SK-N-SH (cell line): ENCODE results near the gene MORN3. TPM values are rescaled to one million over a fixed set of nuclear protein-coding genes. Genes with fewer than 3 reads are reported as not detected.
A peak's percentile ranks its signal among the peaks of the same experiment; 100 is the strongest.

ENCODE experiments used
- CTCF ChIA-PET: fragments of 300-600, 350-600 bp; formaldehyde crosslinking; extraction: SDS; loops from one replicate; lab custom pipeline; 2021; lab: Yijun Ruan, JAX
- POLR2A ChIA-PET: fragments of 350-600 bp; sonication (Branson Sonifier 250); formaldehyde crosslinking; extraction: SDS; loops from one replicate; lab custom pipeline; 2020; ENCODE audit warnings: antibody characterized with exemption, inconsistent platforms; lab: Yijun Ruan, JAX
- DNase-seq: peaks from one replicate; pipeline ENCODE4 v3.0.0; 2012
- H2AFZ ChIP-seq: fragments of 200-600 bp; sonication (generic); 2 replicates; pipeline ENCODE4 v1.8.1; 2016; ENCODE audit warnings: antibody characterized with exemption, mild to moderate bottlenecking, low read depth
- H3F3A ChIP-seq: fragments of 200-600 bp; sonication (generic); replicated peaks from 2 replicates; pipeline ENCODE3; 2016; ENCODE audit warnings: antibody characterized with exemption, mild to moderate bottlenecking; ENCODE audit not compliant: insufficient read depth
- H3K27ac ChIP-seq, 2 experiments: fragments of 200-500 bp in 1 of 2; fragments of 200-600 bp in 1 of 2; sonication (Bioruptor generic) in 1 of 2; sonication (generic), shearing (Covaris generic) in 1 of 2; 2 replicates each; pipeline versions ENCODE4 v1.5.1 to v1.6.1; 2014 to 2016; ENCODE audit warnings: low read depth in 2 of 2, inconsistent platforms in 1 of 2, low read length in 1 of 2, mild to moderate bottlenecking in 1 of 2, mixed read lengths in 1 of 2
- H3K27me3 ChIP-seq: fragments of 200-600 bp; sonication (generic), shearing (Covaris generic); 2 replicates; pipeline ENCODE4 v1.6.1; 2016; ENCODE audit warnings: mixed run types; ENCODE audit not compliant: insufficient read depth
- H3K36me3 ChIP-seq, 2 experiments: fragments of 200-500 bp in 1 of 2; fragments of 200-600 bp in 1 of 2; sonication (Bioruptor generic) in 1 of 2; sonication (generic) in 1 of 2; replicated peaks in 1 of 2; 2 replicates each; pipeline versions ENCODE3 to v1.5.1; 2014 to 2016; ENCODE audit warnings: low read length in 1 of 2, mild to moderate bottlenecking in 1 of 2; ENCODE audit not compliant: insufficient read depth in 2 of 2, control insufficient read depth in 1 of 2
- H3K4me1 ChIP-seq, 2 experiments: fragments of 200-500 bp in 1 of 2; fragments of 200-600 bp in 1 of 2; sonication (Bioruptor generic) in 1 of 2; sonication (generic), shearing (Covaris generic) in 1 of 2; 2 replicates each; pipeline versions ENCODE4 v1.5.1 to v1.6.1; 2014 to 2016; ENCODE audit warnings: low read depth in 1 of 2, low read length in 1 of 2, mixed run types in 1 of 2; ENCODE audit not compliant: insufficient read depth in 2 of 2, control insufficient read depth in 1 of 2
- H3K4me2 ChIP-seq: fragments of 200-600 bp; sonication (generic), shearing (Covaris generic); 2 replicates; pipeline ENCODE4 v1.6.1; 2017; ENCODE audit warnings: mixed run types
- H3K4me3 ChIP-seq, 2 experiments: fragments of 200-500 bp in 1 of 2; fragments of 200-600 bp in 1 of 2; sonication (Bioruptor generic) in 1 of 2; sonication (generic), shearing (Covaris generic) in 1 of 2; 2 replicates each; pipeline versions ENCODE4 v1.5.1 to v1.8.1; 2014 to 2016; ENCODE audit warnings: low read depth in 2 of 2, inconsistent platforms in 1 of 2, low read length in 1 of 2, mild to moderate bottlenecking in 1 of 2, mixed read lengths in 1 of 2, moderate library complexity in 1 of 2
- H3K79me2 ChIP-seq: fragments of 200-600 bp; sonication (generic); 2 replicates; pipeline ENCODE4 v1.8.1; 2017; ENCODE audit warnings: mild to moderate bottlenecking; ENCODE audit not compliant: insufficient read depth
- H3K9ac ChIP-seq: fragments of 200-600 bp; sonication (generic); 2 replicates; pipeline ENCODE4 v1.6.1; 2017; ENCODE audit warnings: mixed run types
- H3K9me2 ChIP-seq: fragments of 200-600 bp; sonication (generic); 2 replicates; pipeline ENCODE4 v1.6.1; 2017; ENCODE audit warnings: mixed run types
- H3K9me3 ChIP-seq: fragments of 200-600 bp; sonication (generic); 2 replicates; pipeline ENCODE4 v1.6.1; 2017; ENCODE audit warnings: mixed run types, mild to moderate bottlenecking, moderate library complexity
- H4K20me1 ChIP-seq: fragments of 200-600 bp; sonication (generic); 2 replicates; pipeline ENCODE4 v1.6.1; 2017; ENCODE audit warnings: mild to moderate bottlenecking, mixed run types; ENCODE audit not compliant: insufficient read depth
- EP300 ChIP-seq, 2 experiments: IDR thresholded peaks; 2 replicates each; pipeline versions ENCODE4 v1.4.0 to v1.6.1; 2012; ENCODE audit warnings: borderline replicate concordance in 1 of 2, low read depth in 1 of 2, low read length in 1 of 2
- EZH2phosphoT487 ChIP-seq: fragments of 200-600 bp; sonication (generic); IDR thresholded peaks from 2 replicates; pipeline ENCODE4 v1.6.1; 2017; ENCODE audit warnings: low read depth, mixed run types, mild to moderate bottlenecking, antibody characterized with exemption, moderate library complexity, borderline replicate concordance
- FOSL2 ChIP-seq: IDR thresholded peaks from 2 replicates; pipeline ENCODE4 v1.4.0; 2012; ENCODE audit warnings: low read depth, mild to moderate bottlenecking, moderate library complexity, borderline replicate concordance
- GABPA ChIP-seq: IDR thresholded peaks from 2 replicates; pipeline ENCODE4 v1.4.0; 2012; ENCODE audit warnings: low read depth, mild to moderate bottlenecking
- IRF3 ChIP-seq: fragments of 150-350 bp; IDR thresholded peaks from 2 replicates; pipeline ENCODE4 v1.6.1; 2016; ENCODE audit warnings: mild to moderate bottlenecking, low read depth, low read length
- JUND ChIP-seq: IDR thresholded peaks from 2 replicates; pipeline ENCODE4 v1.4.0; 2012
- NFIC ChIP-seq: IDR thresholded peaks from 2 replicates; pipeline ENCODE4 v1.4.0; 2012; ENCODE audit warnings: borderline replicate concordance
- NRF1 ChIP-seq: IDR thresholded peaks from 2 replicates; pipeline ENCODE4 v1.6.1; 2012; ENCODE audit warnings: low read depth, mild to moderate bottlenecking, low read length
- RFX5 ChIP-seq: IDR thresholded peaks from 2 replicates; pipeline ENCODE4 v1.6.1; 2012; ENCODE audit warnings: mild to moderate bottlenecking, improper control_type of control experiment, low read length
- RXRA ChIP-seq: IDR thresholded peaks from 2 replicates; pipeline ENCODE4 v1.4.0; 2012; ENCODE audit warnings: low read depth, mild to moderate bottlenecking, borderline replicate concordance
- TAF1 ChIP-seq: IDR thresholded peaks from 2 replicates; pipeline ENCODE4 v1.6.1; 2012; ENCODE audit warnings: low read depth, mild to moderate bottlenecking, low read length, moderate library complexity, borderline replicate concordance
- TCF12 ChIP-seq: IDR thresholded peaks from 2 replicates; pipeline ENCODE4 v1.4.0; 2012
- TEAD4 ChIP-seq: IDR thresholded peaks from 2 replicates; pipeline ENCODE4 v1.4.0; 2012; ENCODE audit warnings: mild to moderate bottlenecking, borderline replicate concordance; ENCODE audit not compliant: insufficient read depth
- USF1 ChIP-seq: IDR thresholded peaks from 2 replicates; pipeline ENCODE4 v1.4.0; 2012; ENCODE audit warnings: low read depth, borderline replicate concordance
- ZBTB33 ChIP-seq: IDR thresholded peaks from 2 replicates; pipeline ENCODE4 v1.4.0; 2012; ENCODE audit warnings: low read depth, borderline replicate concordance
- WGBS: methylation state at CpG from one replicate; pipeline ENCODE4 v1.1.6; 2017; ENCODE audit warnings: low lambda C conversion rate; 5-methylcytosine and 5-hydroxymethylcytosine counted together
- polyA plus RNA-seq, 3 experiments: library from polyadenylated mRNA; depleted of rRNA; stranded (reverse); fragments of >200 nt; gene quantifications; 2 replicates each; pipeline ENCODE4 v1.2.3, GENCODE V29; 2012
- TF ChIP-seq, protein P1 (sequence below): fragments of 200-600 bp; sonication (generic); IDR thresholded peaks from 2 replicates; pipeline ENCODE4 v1.6.1; 2017; ENCODE audit warnings: antibody characterized with exemption, mild to moderate bottlenecking, moderate library complexity
- TF ChIP-seq, protein P2 (sequence below): IDR thresholded peaks from 2 replicates; pipeline ENCODE4 v1.4.0; 2012; ENCODE audit warnings: low read depth
- TF ChIP-seq, protein P3 (sequence below): IDR thresholded peaks from 2 replicates; pipeline ENCODE4; 2012

Gene MORN3
- polyA plus RNA-seq, 1 of the 3 experiments (the other 2 are of a cell fraction) = 2.7 TPM

DNA sequence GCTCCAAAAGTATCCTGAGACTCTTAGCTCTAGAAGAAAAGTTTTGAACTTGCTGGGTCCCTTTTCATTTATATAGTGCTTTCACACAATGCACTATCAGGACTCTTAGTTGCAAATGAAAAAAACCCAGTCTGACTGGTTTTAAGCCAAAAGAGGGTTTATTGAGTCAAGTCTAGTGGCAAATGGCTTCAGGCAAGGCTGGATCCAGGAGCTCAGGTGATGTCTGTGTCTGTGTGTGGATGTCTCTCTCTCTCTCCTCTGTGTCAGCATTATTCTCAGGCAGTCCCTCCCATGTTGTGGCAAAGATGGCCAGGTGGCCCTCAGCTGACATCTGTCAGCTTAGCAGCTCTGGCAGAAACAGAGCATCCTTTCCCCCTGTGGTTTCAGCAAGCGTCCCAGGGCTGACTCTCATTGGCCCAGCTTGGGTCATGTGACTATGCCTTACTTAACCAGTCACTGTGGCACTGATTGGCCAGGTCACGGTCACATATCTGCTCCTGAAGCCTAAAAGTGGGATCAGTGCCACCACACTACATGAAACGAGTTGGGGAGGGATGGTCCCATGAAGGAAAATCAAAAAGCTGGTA lies 49.3 kb upstream of the MORN3 start:
- Histone ChIP-seq H3F3A (peaks cover 7% of the 10 kb centered on the region), H3K9ac (no peak overlapping the region), H3K9me3 (no peaks in the 10 kb centered on the region), H4K20me1 (no peaks in the 10 kb centered on the region), H3K4me3 (no peak overlapping the region), H3K4me2 (no peak overlapping the region), H3K36me3 (no peaks in the 10 kb centered on the region), H3K27me3 (no peaks in the 10 kb centered on the region), H3K27ac (no peak overlapping the region; a peak in 1 of 4 replicates), H3K4me1 (peaks cover 2 to 9% of the 10 kb centered on the region in 2 experiments; a peak in 2 of 4 replicates), H3K9me2 (no peaks in the 10 kb centered on the region), H3K79me2 (peaks cover 76% of the 10 kb centered on the region), H2AFZ (no peak overlapping the region)
- POLR2A ChIA-PET = no interaction called here
- 98% methylated on average over 3 of the region's 3 CpGs for WGBS
- TF ChIP-seq TCF12 (no peak), USF1 (peak; percentile 49; the same call in 1 of the 2 replicates), NRF1 (no peak), RXRA (no peak)
- TF ChIP-seq, protein P1, sequence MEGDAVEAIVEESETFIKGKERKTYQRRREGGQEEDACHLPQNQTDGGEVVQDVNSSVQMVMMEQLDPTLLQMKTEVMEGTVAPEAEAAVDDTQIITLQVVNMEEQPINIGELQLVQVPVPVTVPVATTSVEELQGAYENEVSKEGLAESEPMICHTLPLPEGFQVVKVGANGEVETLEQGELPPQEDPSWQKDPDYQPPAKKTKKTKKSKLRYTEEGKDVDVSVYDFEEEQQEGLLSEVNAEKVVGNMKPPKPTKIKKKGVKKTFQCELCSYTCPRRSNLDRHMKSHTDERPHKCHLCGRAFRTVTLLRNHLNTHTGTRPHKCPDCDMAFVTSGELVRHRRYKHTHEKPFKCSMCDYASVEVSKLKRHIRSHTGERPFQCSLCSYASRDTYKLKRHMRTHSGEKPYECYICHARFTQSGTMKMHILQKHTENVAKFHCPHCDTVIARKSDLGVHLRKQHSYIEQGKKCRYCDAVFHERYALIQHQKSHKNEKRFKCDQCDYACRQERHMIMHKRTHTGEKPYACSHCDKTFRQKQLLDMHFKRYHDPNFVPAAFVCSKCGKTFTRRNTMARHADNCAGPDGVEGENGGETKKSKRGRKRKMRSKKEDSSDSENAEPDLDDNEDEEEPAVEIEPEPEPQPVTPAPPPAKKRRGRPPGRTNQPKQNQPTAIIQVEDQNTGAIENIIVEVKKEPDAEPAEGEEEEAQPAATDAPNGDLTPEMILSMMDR = no peak
- no peak for DNase-seq
- CTCF ChIA-PET = interaction anchor here (0.9 to 5.3 kb wide), 7 partner anchors 21 to 93 kb away, joined by 3 to 34 read pairs (median 4); partner anchors contain the start of gene RHOF

DNA sequence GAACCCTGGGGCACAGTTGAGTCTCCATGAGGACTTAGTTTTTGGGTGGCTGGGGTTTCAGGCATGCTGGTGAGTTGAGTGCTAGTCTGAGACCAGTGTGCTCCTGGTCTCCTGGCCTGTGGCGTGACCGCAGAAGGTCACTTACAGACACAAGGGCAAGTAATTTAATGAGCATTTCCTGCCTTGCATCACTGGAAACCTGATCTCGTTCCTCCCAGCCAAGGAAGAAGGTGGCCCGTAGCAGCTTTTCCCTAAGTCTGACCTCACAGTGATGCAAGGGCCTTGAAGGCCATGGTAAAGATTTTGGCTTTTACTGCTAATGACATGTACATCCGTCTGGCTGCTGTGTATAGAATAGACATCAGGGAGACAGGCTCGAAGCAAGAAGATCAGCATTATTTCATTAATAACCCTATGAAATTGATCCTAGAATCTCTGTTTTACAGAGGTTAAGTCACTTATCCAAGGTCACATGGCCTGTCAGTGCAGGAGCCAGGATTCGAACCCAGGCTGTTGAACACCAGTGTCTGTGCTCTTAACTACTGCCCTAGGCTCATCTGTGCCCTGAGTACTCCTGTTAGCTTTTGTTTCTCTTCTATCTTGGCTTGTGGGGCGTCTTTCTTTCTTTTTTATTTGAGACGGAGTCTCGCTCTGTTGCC lies 47.7 kb upstream of the MORN3 start:
- POLR2A ChIA-PET = no interaction called here
- Histone ChIP-seq H3K4me2 (peak overlapping the region; percentile 54), H3K79me2 (peaks cover 69% of the 10 kb centered on the region)
- TF ChIP-seq FOSL2 = peak; percentile 46; the same call in 1 of the 2 replicates
- no peak for TF ChIP-seq ZBTB33
- peak; percentile 16; the same call in 1 of the 2 replicates for TF ChIP-seq TEAD4
- 0 out of 2 replicates have a peak, but pooled peaks have one; percentile 38 for TF ChIP-seq JUND
- TF ChIP-seq RXRA = peak; percentile 71; the same call in 1 of the 2 replicates
- TF ChIP-seq IRF3 = no peak
- TF ChIP-seq, protein P2, sequence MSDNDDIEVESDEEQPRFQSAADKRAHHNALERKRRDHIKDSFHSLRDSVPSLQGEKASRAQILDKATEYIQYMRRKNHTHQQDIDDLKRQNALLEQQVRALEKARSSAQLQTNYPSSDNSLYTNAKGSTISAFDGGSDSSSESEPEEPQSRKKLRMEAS = peak; percentile 70; the same call in 1 of the 2 replicates
- no peak for TF ChIP-seq TAF1
- TF ChIP-seq, protein P3, sequence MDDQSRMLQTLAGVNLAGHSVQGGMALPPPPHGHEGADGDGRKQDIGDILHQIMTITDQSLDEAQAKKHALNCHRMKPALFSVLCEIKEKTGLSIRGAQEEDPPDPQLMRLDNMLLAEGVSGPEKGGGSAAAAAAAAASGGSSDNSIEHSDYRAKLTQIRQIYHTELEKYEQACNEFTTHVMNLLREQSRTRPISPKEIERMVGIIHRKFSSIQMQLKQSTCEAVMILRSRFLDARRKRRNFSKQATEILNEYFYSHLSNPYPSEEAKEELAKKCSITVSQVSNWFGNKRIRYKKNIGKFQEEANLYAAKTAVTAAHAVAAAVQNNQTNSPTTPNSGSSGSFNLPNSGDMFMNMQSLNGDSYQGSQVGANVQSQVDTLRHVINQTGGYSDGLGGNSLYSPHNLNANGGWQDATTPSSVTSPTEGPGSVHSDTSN = peak; percentile 62
- peak; percentile 51; the same call in 1 of the 2 replicates for TF ChIP-seq NFIC
- no peak; the same call in 1 of the 2 replicates for TF ChIP-seq GABPA
- TF ChIP-seq EZH2phosphoT487 = no peak
- peak in 1 of 2 experiments; percentile 47; a peak in 1 of 4 replicates for TF ChIP-seq EP300 (IDR thresholded peaks at IDR 0.05; ENCODE audit: borderline replicate concordance in 1 of 2, low read depth in 1 of 2, low read length in 1 of 2)
- no peak for TF ChIP-seq RFX5

More for the DNA sequence above, 47.7 kb upstream of the MORN3 start:
- Histone ChIP-seq H3K4me1 (peaks cover 8 to 9% of the 10 kb centered on the region in 2 experiments; a peak in 2 of 4 replicates), H3F3A (peaks cover 8% of the 10 kb centered on the region), H3K9me2 (no peaks in the 10 kb centered on the region), H3K36me3 (no peaks in the 10 kb centered on the region), H3K27ac (peak overlapping the region; percentile 29 to 69; a peak in 3 of 4 replicates), H3K9ac (0 out of 2 replicates have a peak overlapping the region, but pooled peaks have one; percentile 5), H4K20me1 (no peaks in the 10 kb centered on the region), H2AFZ (no peak overlapping the region), H3K9me3 (no peaks in the 10 kb centered on the region), H3K27me3 (no peaks in the 10 kb centered on the region), H3K4me3 (no peak overlapping the region)
- WGBS = 63% methylated on average over 8 of the region's 10 CpGs
- DNase-seq = no peak
- CTCF ChIA-PET = interaction anchor here (1.0 to 5.3 kb wide), 4 partner anchors 48 to 171 kb away, joined by 3 to 34 read pairs (median 4); partner anchors contain the start of genes PSMD9 and RHOF
